B cell (primary cell): ENCODE results near the gene MT1G.

ENCODE experiments used
- CTCF ChIP-seq: fragments of 200-600 bp; IDR thresholded peaks from one replicate; pipeline ENCODE4 v1.8.0; 2022; ENCODE audit warnings: antibody characterized with exemption, mild to moderate bottlenecking
- EZH2 ChIP-seq: IDR thresholded peaks from 2 replicates; pipeline ENCODE4 v1.6.1; 2012; ENCODE audit warnings: borderline replicate concordance, low read depth, mild to moderate bottlenecking, moderate library complexity, low read length; ENCODE audit not compliant: insufficient read depth, poor library complexity, severe bottlenecking

- TF ChIP-seq CTCF (no peak), EZH2 (no peak)
These were observed 36.1 kb downstream of the MT1G start for GRCh38 chr16:56631832-56632155.
